Measurements from ENCODE around the gene NEK11.

The NEK11 gene

GRCh38 chr3:131072845-131073244, 46.2 kb downstream of the NEK11 start:
- Histone ChIP-seq H3K36me3 (ENCODE audit: control insufficient read depth in 5 of 5, insufficient read depth in 5 of 5, low read length in 5 of 5) (no peaks in the 10 kb centered on the region), H3K9me3 (ENCODE audit: control insufficient read depth in 5 of 5, low read length in 5 of 5) (no peaks in the 10 kb centered on the region), H3K4me1 (ENCODE audit: control insufficient read depth in 5 of 5, insufficient read depth in 5 of 5, low read length in 5 of 5) (peaks cover 0 to 19% (median 13%) of the 10 kb centered on the region in 5 donors), H3K27ac (ENCODE audit: low read depth, low read length) (peak overlapping the region; percentile 32), H3K9ac (ENCODE audit: low read length in 5 of 5) (no peak overlapping the region), H3K4me3 (ENCODE audit: low read depth in 1 of 5, low read length in 5 of 5) (no peak overlapping the region), H3K27me3 (ENCODE audit: control insufficient read depth in 5 of 5, insufficient read depth in 4 of 5, low read length in 5 of 5) (no peaks in the 10 kb centered on the region)

- Histone ChIP-seq H3K4me3 (ENCODE audit: low read depth in 1 of 5, low read length in 5 of 5) (no peak overlapping the region), H3K36me3 (ENCODE audit: control insufficient read depth in 5 of 5, insufficient read depth in 5 of 5, low read length in 5 of 5) (no peaks in the 10 kb centered on the region), H3K4me1 (ENCODE audit: control insufficient read depth in 5 of 5, insufficient read depth in 5 of 5, low read length in 5 of 5) (peaks cover 0 to 19% (median 13%) of the 10 kb centered on the region in 5 donors), H3K27me3 (ENCODE audit: control insufficient read depth in 5 of 5, insufficient read depth in 4 of 5, low read length in 5 of 5) (no peaks in the 10 kb centered on the region), H3K27ac (ENCODE audit: low read depth, low read length) (no peak overlapping the region), H3K9me3 (ENCODE audit: control insufficient read depth in 5 of 5, low read length in 5 of 5) (no peaks in the 10 kb centered on the region), H3K9ac (ENCODE audit: low read length in 5 of 5) (no peak overlapping the region)
Observed at GRCh38 chr3:131075632-131076328, 49.1 kb downstream of the NEK11 start.

GRCh38 chr3:131077904-131078303, 51.2 kb downstream of the NEK11 start:
- Histone ChIP-seq H3K27me3 (ENCODE audit: control insufficient read depth in 5 of 5, insufficient read depth in 4 of 5, low read length in 5 of 5) (no peaks in the 10 kb centered on the region), H3K4me1 (ENCODE audit: control insufficient read depth in 5 of 5, insufficient read depth in 5 of 5, low read length in 5 of 5) (peaks cover 0 to 11% (median 10%) of the 10 kb centered on the region in 5 donors), H3K36me3 (ENCODE audit: control insufficient read depth in 5 of 5, insufficient read depth in 5 of 5, low read length in 5 of 5) (no peaks in the 10 kb centered on the region), H3K9ac (ENCODE audit: low read length in 5 of 5) (no peak overlapping the region), H3K4me3 (ENCODE audit: low read depth in 1 of 5, low read length in 5 of 5) (no peak overlapping the region), H3K9me3 (ENCODE audit: control insufficient read depth in 5 of 5, low read length in 5 of 5) (no peaks in the 10 kb centered on the region), H3K27ac (ENCODE audit: low read depth, low read length) (no peak overlapping the region)

- Histone ChIP-seq H3K4me1 (ENCODE audit: control insufficient read depth in 5 of 5, insufficient read depth in 5 of 5, low read length in 5 of 5) (peaks cover 0 to 5% (median 0%) of the 10 kb centered on the region in 5 donors), H3K27ac (ENCODE audit: low read depth, low read length) (no peak overlapping the region), H3K4me3 (ENCODE audit: low read depth in 1 of 5, low read length in 5 of 5) (no peak overlapping the region), H3K27me3 (ENCODE audit: control insufficient read depth in 5 of 5, insufficient read depth in 4 of 5, low read length in 5 of 5) (no peaks in the 10 kb centered on the region), H3K9ac (ENCODE audit: low read length in 5 of 5) (no peak overlapping the region), H3K36me3 (ENCODE audit: control insufficient read depth in 5 of 5, insufficient read depth in 5 of 5, low read length in 5 of 5) (no peaks in the 10 kb centered on the region), H3K9me3 (ENCODE audit: control insufficient read depth in 5 of 5, low read length in 5 of 5) (no peaks in the 10 kb centered on the region)
Observed at GRCh38 chr3:131079086-131079485, 52.4 kb downstream of the NEK11 start.

GRCh38 chr3:131081224-131081623, 54.5 kb downstream of the NEK11 start:
- H3K4me1 ChIP-seq (ENCODE audit: control insufficient read depth in 5 of 5, insufficient read depth in 5 of 5, low read length in 5 of 5) = peaks cover 0 to 5% (median 0%) of the 10 kb centered on the region in 5 donors
- no peak overlapping the region for H3K9ac ChIP-seq (ENCODE audit: low read length in 5 of 5)
- no peak overlapping the region for H3K27ac ChIP-seq (ENCODE audit: low read depth, low read length)
- H3K27me3 ChIP-seq (ENCODE audit: control insufficient read depth in 5 of 5, insufficient read depth in 4 of 5, low read length in 5 of 5) = no peaks in the 10 kb centered on the region
- no peak overlapping the region for H3K4me3 ChIP-seq (ENCODE audit: low read depth in 1 of 5, low read length in 5 of 5)
- H3K9me3 ChIP-seq (ENCODE audit: control insufficient read depth in 5 of 5, low read length in 5 of 5) = no peaks in the 10 kb centered on the region
- peaks cover 0 to 3% (median 0%) of the 10 kb centered on the region in 5 donors for H3K36me3 ChIP-seq (ENCODE audit: control insufficient read depth in 5 of 5, insufficient read depth in 5 of 5, low read length in 5 of 5)

GRCh38 chr3:131082246-131082645, 55.6 kb downstream of the NEK11 start:
- H3K9me3 ChIP-seq (ENCODE audit: control insufficient read depth in 5 of 5, low read length in 5 of 5) = no peaks in the 10 kb centered on the region
- no peaks in the 10 kb centered on the region for H3K27me3 ChIP-seq (ENCODE audit: control insufficient read depth in 5 of 5, insufficient read depth in 4 of 5, low read length in 5 of 5)
- no peak overlapping the region for H3K9ac ChIP-seq (ENCODE audit: low read length in 5 of 5)
- peaks cover 0 to 5% (median 0%) of the 10 kb centered on the region in 5 donors for H3K4me1 ChIP-seq (ENCODE audit: control insufficient read depth in 5 of 5, insufficient read depth in 5 of 5, low read length in 5 of 5)
- H3K36me3 ChIP-seq (ENCODE audit: control insufficient read depth in 5 of 5, insufficient read depth in 5 of 5, low read length in 5 of 5) = peaks cover 0 to 3% (median 0%) of the 10 kb centered on the region in 5 donors
- H3K27ac ChIP-seq (ENCODE audit: low read depth, low read length) = no peak overlapping the region
- no peak overlapping the region for H3K4me3 ChIP-seq (ENCODE audit: low read depth in 1 of 5, low read length in 5 of 5)

- Histone ChIP-seq H3K9ac (ENCODE audit: low read length in 5 of 5) (no peak overlapping the region), H3K4me3 (ENCODE audit: low read depth in 1 of 5, low read length in 5 of 5) (no peak overlapping the region), H3K4me1 (ENCODE audit: control insufficient read depth in 5 of 5, insufficient read depth in 5 of 5, low read length in 5 of 5) (peaks cover 0 to 5% (median 0%) of the 10 kb centered on the region in 5 donors), H3K36me3 (ENCODE audit: control insufficient read depth in 5 of 5, insufficient read depth in 5 of 5, low read length in 5 of 5) (peaks cover 0 to 3% (median 0%) of the 10 kb centered on the region in 5 donors), H3K27me3 (ENCODE audit: control insufficient read depth in 5 of 5, insufficient read depth in 4 of 5, low read length in 5 of 5) (no peaks in the 10 kb centered on the region), H3K27ac (ENCODE audit: low read depth, low read length) (no peak overlapping the region), H3K9me3 (ENCODE audit: control insufficient read depth in 5 of 5, low read length in 5 of 5) (no peaks in the 10 kb centered on the region)
Observed at GRCh38 chr3:131082871-131083863, 56.5 kb downstream of the NEK11 start.

- Histone ChIP-seq H3K9me3 (ENCODE audit: control insufficient read depth in 5 of 5, low read length in 5 of 5) (no peaks in the 10 kb centered on the region), H3K27ac (ENCODE audit: low read depth, low read length) (no peak overlapping the region), H3K4me1 (ENCODE audit: control insufficient read depth in 5 of 5, insufficient read depth in 5 of 5, low read length in 5 of 5) (no peaks in the 10 kb centered on the region), H3K36me3 (ENCODE audit: control insufficient read depth in 5 of 5, insufficient read depth in 5 of 5, low read length in 5 of 5) (peaks cover 0 to 7% (median 0%) of the 10 kb centered on the region in 5 donors), H3K4me3 (ENCODE audit: low read depth in 1 of 5, low read length in 5 of 5) (no peak overlapping the region), H3K27me3 (ENCODE audit: control insufficient read depth in 5 of 5, insufficient read depth in 4 of 5, low read length in 5 of 5) (no peaks in the 10 kb centered on the region), H3K9ac (ENCODE audit: low read length in 5 of 5) (no peak overlapping the region)
Observed at GRCh38 chr3:131091768-131092167, 65.1 kb downstream of the NEK11 start.

GRCh38 chr3:131107637-131108433, 81.2 kb downstream of the NEK11 start:
- Histone ChIP-seq H3K9ac (ENCODE audit: low read length in 5 of 5) (no peak overlapping the region), H3K27me3 (ENCODE audit: control insufficient read depth in 5 of 5, insufficient read depth in 4 of 5, low read length in 5 of 5) (no peaks in the 10 kb centered on the region), H3K27ac (ENCODE audit: low read depth, low read length) (no peak overlapping the region), H3K9me3 (ENCODE audit: control insufficient read depth in 5 of 5, low read length in 5 of 5) (peaks cover 0 to 7% (median 0%) of the 10 kb centered on the region in 5 donors), H3K4me3 (ENCODE audit: low read depth in 1 of 5, low read length in 5 of 5) (no peak overlapping the region), H3K36me3 (ENCODE audit: control insufficient read depth in 5 of 5, insufficient read depth in 5 of 5, low read length in 5 of 5) (peaks cover 0 to 7% (median 0%) of the 10 kb centered on the region in 5 donors), H3K4me1 (ENCODE audit: control insufficient read depth in 5 of 5, insufficient read depth in 5 of 5, low read length in 5 of 5) (no peaks in the 10 kb centered on the region)
